GM23338 (cell line): Measurements from ENCODE around the gene DNAJC8. TPM values are rescaled to one million over a fixed set of nuclear protein-coding genes. Genes with fewer than 3 reads are reported as not detected.

Experiments
- ATAC-seq: fragments of 200-7000 bp; cut with Tn5 transposase; 3 replicates; pipeline ENCODE4 v1.9.1; 2020
- DNase-seq: peaks from one replicate; pipeline ENCODE4 v3.0.0-alpha.2; 2015; ENCODE audit warnings: low spot score
- H2AFZ ChIP-seq: fragments of 200-600 bp; sonication (generic); 2 replicates; pipeline ENCODE4 v1.8.0; 2016; ENCODE audit warnings: antibody characterized with exemption, mild to moderate bottlenecking, moderate library complexity
- H3F3A ChIP-seq: fragments of 200-600 bp; sonication (generic); replicated peaks from 2 replicates; pipeline ENCODE4 v1.8.0; 2017; ENCODE audit warnings: antibody characterized with exemption, mixed run types, low read depth
- H3K27ac ChIP-seq: fragments of 200-600 bp; sonication (generic); 2 replicates; pipeline ENCODE4 v1.6.1; 2016; ENCODE audit warnings: low read depth
- H3K27me3 ChIP-seq: fragments of 200-600 bp; sonication (generic); 2 replicates; pipeline ENCODE4 v1.8.0; 2016; ENCODE audit warnings: mild to moderate bottlenecking, mixed run types, moderate library complexity; ENCODE audit not compliant: insufficient read depth
- H3K36me3 ChIP-seq: fragments of 200-600 bp; sonication (generic); 2 replicates; pipeline ENCODE4 v1.8.0; 2016; ENCODE audit warnings: mild to moderate bottlenecking; ENCODE audit not compliant: insufficient read depth
- H3K4me1 ChIP-seq: fragments of 200-600 bp; sonication (generic); 2 replicates; pipeline ENCODE4 v1.8.0; 2016; ENCODE audit warnings: mild to moderate bottlenecking, moderate library complexity; ENCODE audit not compliant: insufficient read depth
- H3K4me2 ChIP-seq: fragments of 200-600 bp; sonication (generic); 2 replicates; pipeline ENCODE4 v1.7.1; 2017; ENCODE audit warnings: mixed run types
- H3K4me3 ChIP-seq: fragments of 200-600 bp; sonication (generic); 2 replicates; pipeline ENCODE4 v1.6.1; 2016; ENCODE audit warnings: mixed run types
- H3K79me2 ChIP-seq: fragments of 200-600 bp; sonication (generic); replicated peaks from 2 replicates; pipeline ENCODE4 v1.8.0; 2017; ENCODE audit warnings: mild to moderate bottlenecking; ENCODE audit not compliant: insufficient read depth
- H3K9me2 ChIP-seq: fragments of 200-600 bp; sonication (generic); 2 replicates; pipeline ENCODE4 v1.8.0; 2017; ENCODE audit not compliant: insufficient read depth
- H4K20me1 ChIP-seq: fragments of 200-600 bp; sonication (generic); replicated peaks from 2 replicates; pipeline ENCODE4 v1.8.0; 2017; ENCODE audit warnings: mild to moderate bottlenecking; ENCODE audit not compliant: insufficient read depth
- H3K27ac Mint-ChIP-seq: 2 replicates; pipeline ENCODE4 v1.8.0; 2020; ENCODE audit warnings: inconsistent platforms, mild to moderate bottlenecking, moderate library complexity, mixed read lengths
- H3K27me3 Mint-ChIP-seq: 3 replicates; pipeline ENCODE4 v1.8.0; 2022; ENCODE audit warnings: low read depth, mild to moderate bottlenecking, moderate library complexity, mixed read lengths, inconsistent platforms; ENCODE audit not compliant: insufficient read depth, poor library complexity
- H3K36me3 Mint-ChIP-seq: 3 replicates; pipeline ENCODE4 v1.8.0; 2021; ENCODE audit warnings: low read depth, mild to moderate bottlenecking, inconsistent platforms, moderate library complexity, mixed read lengths
- H3K4me1 Mint-ChIP-seq: 3 replicates; pipeline ENCODE4 v1.8.0; 2020; ENCODE audit warnings: mild to moderate bottlenecking, inconsistent platforms, mixed read lengths
- H3K4me3 Mint-ChIP-seq: 3 replicates; pipeline ENCODE4 v1.8.0; 2021; ENCODE audit warnings: moderate library complexity, mild to moderate bottlenecking, inconsistent platforms, mixed read lengths
- H3K9me3 Mint-ChIP-seq: 3 replicates; pipeline ENCODE4 v1.8.0; 2020; ENCODE audit warnings: moderate library complexity, mild to moderate bottlenecking, inconsistent platforms, mixed read lengths
- CREB1 ChIP-seq: fragments of 250-450 bp; sonication (Bioruptor Pico); IDR thresholded peaks from 2 replicates; pipeline ENCODE4 v1.5.0; 2020; ENCODE audit warnings: low read depth, mild to moderate bottlenecking, moderate library complexity
- ETS1 ChIP-seq: IDR thresholded peaks from 2 replicates; pipeline ENCODE4 v1.6.1; 2016; ENCODE audit warnings: antibody characterized with exemption
- EZH2 ChIP-seq: fragments of 200-600 bp; sonication (generic); IDR thresholded peaks from one replicate; pipeline ENCODE4 v1.8.0; 2017; ENCODE audit warnings: antibody characterized with exemption, mild to moderate bottlenecking, low read depth; ENCODE audit not compliant: unreplicated experiment
- EZH2phosphoT487 ChIP-seq: fragments of 200-600 bp; sonication (generic); IDR thresholded peaks from one replicate; pipeline ENCODE4 v1.8.1; 2018; ENCODE audit warnings: antibody characterized with exemption; ENCODE audit not compliant: unreplicated experiment
- JUNB ChIP-seq: IDR thresholded peaks from one replicate; pipeline ENCODE4 v1.6.1; 2016; ENCODE audit warnings: antibody characterized with exemption; ENCODE audit not compliant: unreplicated experiment
- NANOG ChIP-seq: IDR thresholded peaks from 2 replicates; pipeline ENCODE4 v1.6.1; 2016; ENCODE audit warnings: antibody characterized with exemption, borderline replicate concordance
- POLR2AphosphoS5 ChIP-seq: IDR thresholded peaks from 2 replicates; pipeline ENCODE4 v1.6.1; 2016; ENCODE audit warnings: antibody characterized with exemption, low read depth
- STAT1 ChIP-seq: IDR thresholded peaks from one replicate; pipeline ENCODE4 v1.6.1; 2016; ENCODE audit warnings: antibody characterized with exemption; ENCODE audit not compliant: unreplicated experiment
- ZNF114 ChIP-seq: fragments of 250-450 bp; sonication (Bioruptor Pico); IDR thresholded peaks from 2 replicates; pipeline ENCODE4 v1.5.0; 2020; ENCODE audit warnings: mild to moderate bottlenecking, moderate library complexity
- ZNF331 ChIP-seq: fragments of 250-450 bp; sonication (Bioruptor Pico); IDR thresholded peaks from 2 replicates; pipeline ENCODE4 v1.5.0; 2020; ENCODE audit warnings: low read depth, mild to moderate bottlenecking, moderate library complexity
- ZNF462 ChIP-seq: fragments of 250-450 bp; sonication (Bioruptor Pico); IDR thresholded peaks from 2 replicates; pipeline ENCODE4 v1.5.0; 2020; ENCODE audit warnings: mild to moderate bottlenecking, moderate library complexity
- polyA plus RNA-seq: library from polyadenylated mRNA; unstranded; fragments of >200 nt; fragmentation: Nextera tagmentation; extraction: Ambion mirVana; gene quantifications from 2 replicates; pipeline ENCODE4 v1.2.1, GENCODE V29; 2016
- total RNA-seq: library from RNA; depleted of rRNA; stranded (reverse); fragments of >200 nt; shearing (Covaris generic); gene quantifications from 2 replicates; pipeline ENCODE4 v1.2.3, GENCODE V29; 2014
- TF ChIP-seq, protein P1 (sequence below): IDR thresholded peaks from one replicate; pipeline ENCODE4 v1.6.1; 2018; ENCODE audit warnings: antibody characterized with exemption; ENCODE audit not compliant: unreplicated experiment
- TF ChIP-seq, protein P2 (sequence below), 2 experiments: fragments of 200-600 bp in 1 of 2; sonication (generic) in 1 of 2; conservative IDR thresholded peaks; 2 replicates each; pipeline versions ENCODE4 v1.5.1 to v1.6.1; 2016 to 2017; ENCODE audit warnings: antibody characterized with exemption in 2 of 2, low read depth in 2 of 2, mild to moderate bottlenecking in 2 of 2, moderate library complexity in 1 of 2

Gene DNAJC8
- total and polyA plus RNA-seq, 2 experiments from 2014 or later = 67.3 to 210 TPM

GRCh38 chr1:28239004-28239403 is 6.2 kb upstream of the DNAJC8 start:
- Histone ChIP-seq H4K20me1 (0 out of 2 replicates have a peak, but pooled peaks cover 8% of the 10 kb centered on the region), H3K79me2 (peaks cover 19% of the 10 kb centered on the region), H3K9me2 (no peaks in the 10 kb centered on the region), H3K4me2 (no peak overlapping the region), H3K27ac (peak overlapping the region; percentile 47; the same call in 1 of the 2 replicates), H3K27me3 (no peaks in the 10 kb centered on the region), H2AFZ (no peak overlapping the region), H3K4me1 (peaks cover 13% of the 10 kb centered on the region), H3K36me3 (no peaks in the 10 kb centered on the region), H3K4me3 (no peak overlapping the region), H3F3A (no peaks in the 10 kb centered on the region; the same call in 1 of the 2 replicates)
- ATAC-seq = no peak
- no peak overlapping the region for H3K4me3 Mint-ChIP-seq
- H3K4me1 Mint-ChIP-seq = no peaks in the 10 kb centered on the region
- peaks cover 8% of the 10 kb centered on the region; the same call in 2 of the 3 replicates for H3K36me3 Mint-ChIP-seq
- DNase-seq = no peak
- H3K27ac Mint-ChIP-seq = peak overlapping the region; percentile 75; the same call in 1 of the 2 replicates
- no peaks in the 10 kb centered on the region for H3K9me3 Mint-ChIP-seq
- no peaks in the 10 kb centered on the region for H3K27me3 Mint-ChIP-seq
- no peak for TF ChIP-seq ZNF462
- TF ChIP-seq, protein P1, sequence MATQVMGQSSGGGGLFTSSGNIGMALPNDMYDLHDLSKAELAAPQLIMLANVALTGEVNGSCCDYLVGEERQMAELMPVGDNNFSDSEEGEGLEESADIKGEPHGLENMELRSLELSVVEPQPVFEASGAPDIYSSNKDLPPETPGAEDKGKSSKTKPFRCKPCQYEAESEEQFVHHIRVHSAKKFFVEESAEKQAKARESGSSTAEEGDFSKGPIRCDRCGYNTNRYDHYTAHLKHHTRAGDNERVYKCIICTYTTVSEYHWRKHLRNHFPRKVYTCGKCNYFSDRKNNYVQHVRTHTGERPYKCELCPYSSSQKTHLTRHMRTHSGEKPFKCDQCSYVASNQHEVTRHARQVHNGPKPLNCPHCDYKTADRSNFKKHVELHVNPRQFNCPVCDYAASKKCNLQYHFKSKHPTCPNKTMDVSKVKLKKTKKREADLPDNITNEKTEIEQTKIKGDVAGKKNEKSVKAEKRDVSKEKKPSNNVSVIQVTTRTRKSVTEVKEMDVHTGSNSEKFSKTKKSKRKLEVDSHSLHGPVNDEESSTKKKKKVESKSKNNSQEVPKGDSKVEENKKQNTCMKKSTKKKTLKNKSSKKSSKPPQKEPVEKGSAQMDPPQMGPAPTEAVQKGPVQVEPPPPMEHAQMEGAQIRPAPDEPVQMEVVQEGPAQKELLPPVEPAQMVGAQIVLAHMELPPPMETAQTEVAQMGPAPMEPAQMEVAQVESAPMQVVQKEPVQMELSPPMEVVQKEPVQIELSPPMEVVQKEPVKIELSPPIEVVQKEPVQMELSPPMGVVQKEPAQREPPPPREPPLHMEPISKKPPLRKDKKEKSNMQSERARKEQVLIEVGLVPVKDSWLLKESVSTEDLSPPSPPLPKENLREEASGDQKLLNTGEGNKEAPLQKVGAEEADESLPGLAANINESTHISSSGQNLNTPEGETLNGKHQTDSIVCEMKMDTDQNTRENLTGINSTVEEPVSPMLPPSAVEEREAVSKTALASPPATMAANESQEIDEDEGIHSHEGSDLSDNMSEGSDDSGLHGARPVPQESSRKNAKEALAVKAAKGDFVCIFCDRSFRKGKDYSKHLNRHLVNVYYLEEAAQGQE = no peak
- TF ChIP-seq ZNF331 (CRISPR knock-in tag) = no peak
- no peak for TF ChIP-seq CREB1 (CRISPR knock-in tag)
- no peak for TF ChIP-seq NANOG
- no peak for TF ChIP-seq POLR2AphosphoS5
- no peak for TF ChIP-seq ETS1
- no peak for TF ChIP-seq EZH2phosphoT487
- TF ChIP-seq STAT1 = no peak
- no peak for TF ChIP-seq ZNF114
- TF ChIP-seq JUNB = no peak
- TF ChIP-seq EZH2 = no peak
- TF ChIP-seq, protein P2, sequence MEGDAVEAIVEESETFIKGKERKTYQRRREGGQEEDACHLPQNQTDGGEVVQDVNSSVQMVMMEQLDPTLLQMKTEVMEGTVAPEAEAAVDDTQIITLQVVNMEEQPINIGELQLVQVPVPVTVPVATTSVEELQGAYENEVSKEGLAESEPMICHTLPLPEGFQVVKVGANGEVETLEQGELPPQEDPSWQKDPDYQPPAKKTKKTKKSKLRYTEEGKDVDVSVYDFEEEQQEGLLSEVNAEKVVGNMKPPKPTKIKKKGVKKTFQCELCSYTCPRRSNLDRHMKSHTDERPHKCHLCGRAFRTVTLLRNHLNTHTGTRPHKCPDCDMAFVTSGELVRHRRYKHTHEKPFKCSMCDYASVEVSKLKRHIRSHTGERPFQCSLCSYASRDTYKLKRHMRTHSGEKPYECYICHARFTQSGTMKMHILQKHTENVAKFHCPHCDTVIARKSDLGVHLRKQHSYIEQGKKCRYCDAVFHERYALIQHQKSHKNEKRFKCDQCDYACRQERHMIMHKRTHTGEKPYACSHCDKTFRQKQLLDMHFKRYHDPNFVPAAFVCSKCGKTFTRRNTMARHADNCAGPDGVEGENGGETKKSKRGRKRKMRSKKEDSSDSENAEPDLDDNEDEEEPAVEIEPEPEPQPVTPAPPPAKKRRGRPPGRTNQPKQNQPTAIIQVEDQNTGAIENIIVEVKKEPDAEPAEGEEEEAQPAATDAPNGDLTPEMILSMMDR (conservative IDR thresholded peaks at IDR 0.05; ENCODE audit: low read depth in 2 of 2) = no peak
